VCaP (cell line): ENCODE results near the gene PTRH2.

Experiments used
- H3K27ac ChIP-seq: fragments of 450-650 bp; 2 replicates; pipeline ENCODE4 v1.5.1; 2017
- CTCF ChIP-seq: fragments of 450-650 bp; conservative IDR thresholded peaks from 2 replicates; pipeline ENCODE4 v1.5.1; 2017; ENCODE audit warnings: mild to moderate bottlenecking, moderate library complexity

PTRH2 gene

GRCh38 chr17:59733697-59734096 is 26.5 kb upstream of the PTRH2 start:
- no peak for TF ChIP-seq CTCF
- no peak overlapping the region for H3K27ac ChIP-seq

GRCh38 chr17:59730268-59730834 is 23.1 kb upstream of the PTRH2 start:
- TF ChIP-seq CTCF = no peak

GRCh38 chr17:59727817-59728533 is 20.7 kb upstream of the PTRH2 start:
- peak overlapping the region; percentile 87 for H3K27ac ChIP-seq
- TF ChIP-seq CTCF = no peak

More at GRCh38 chr17:59730268-59730834, 23.1 kb upstream of the PTRH2 start:
- H3K27ac ChIP-seq = peak overlapping the region; percentile 87

GRCh38 chr17:59725691-59726090 is 18.5 kb upstream of the PTRH2 start:
- TF ChIP-seq CTCF = no peak
- peak overlapping the region; percentile 87 for H3K27ac ChIP-seq

GRCh38 chr17:59723607-59724006 is 16.4 kb upstream of the PTRH2 start:
- H3K27ac ChIP-seq = peak overlapping the region; percentile 87
- TF ChIP-seq CTCF = no peak

- no peak for TF ChIP-seq CTCF
- peak overlapping the region; percentile 87 for H3K27ac ChIP-seq
Measured at GRCh38 chr17:59723041-59723440, 15.8 kb upstream of the PTRH2 start.

GRCh38 chr17:59722623-59723022 is 15.4 kb upstream of the PTRH2 start:
- peak overlapping the region; percentile 87 for H3K27ac ChIP-seq

More at GRCh38 chr17:59722623-59723022, 15.4 kb upstream of the PTRH2 start:
- TF ChIP-seq CTCF = no peak
